NCI-H146 (cell line): ENCODE measurements around the gene TEFM.
"Not testable (repeated sequence)": the region's sequence is repeated elsewhere in the genome, so short reads cannot be mapped to it uniquely, and the experiment has no call there.

Source experiments
- DNase-seq: peaks from one replicate; lab custom pipeline; 2025; lab: John Stamatoyannopoulos, UW

Gene TEFM

DNA sequence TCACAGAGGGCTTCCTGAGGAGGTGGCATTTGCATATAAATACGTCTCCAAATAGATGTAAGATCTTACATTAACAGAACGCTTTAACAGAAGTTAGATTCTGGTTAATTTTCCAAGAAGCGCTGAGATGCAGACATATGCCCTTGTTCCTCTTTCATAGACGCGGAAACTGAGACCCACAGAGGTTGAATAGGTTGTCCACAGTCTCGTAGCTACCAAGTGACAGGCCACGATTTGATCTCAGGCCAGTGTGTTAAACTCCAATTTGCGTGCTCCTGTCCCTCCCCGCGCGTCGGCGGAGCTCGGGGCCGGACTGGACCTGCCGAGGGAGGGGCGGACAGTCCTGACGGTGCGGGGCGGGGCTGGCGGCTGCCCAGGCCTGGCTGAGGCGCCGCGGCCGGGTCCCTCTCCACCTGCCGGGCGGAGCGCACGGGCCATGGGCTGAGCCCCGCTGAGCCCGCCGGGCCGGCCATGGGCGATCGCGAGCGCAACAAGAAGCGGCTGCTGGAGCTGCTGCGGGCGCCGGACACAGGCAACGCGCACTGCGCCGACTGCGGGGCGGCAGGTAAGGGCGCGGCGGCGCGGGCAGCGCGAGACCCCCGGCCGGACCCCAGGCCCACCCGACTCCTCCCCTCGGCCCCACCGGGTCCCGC lies 15.6 kb upstream of the TEFM start, which contains the start of gene ADAP2:
Gene ADAP2, plus strand, starts transcription at position 402 of the 653 bp plus-strand sequence. Its CDS starts 70 bp downstream, at position 472.
- DNase-seq, result peak; percentile 62

DNA sequence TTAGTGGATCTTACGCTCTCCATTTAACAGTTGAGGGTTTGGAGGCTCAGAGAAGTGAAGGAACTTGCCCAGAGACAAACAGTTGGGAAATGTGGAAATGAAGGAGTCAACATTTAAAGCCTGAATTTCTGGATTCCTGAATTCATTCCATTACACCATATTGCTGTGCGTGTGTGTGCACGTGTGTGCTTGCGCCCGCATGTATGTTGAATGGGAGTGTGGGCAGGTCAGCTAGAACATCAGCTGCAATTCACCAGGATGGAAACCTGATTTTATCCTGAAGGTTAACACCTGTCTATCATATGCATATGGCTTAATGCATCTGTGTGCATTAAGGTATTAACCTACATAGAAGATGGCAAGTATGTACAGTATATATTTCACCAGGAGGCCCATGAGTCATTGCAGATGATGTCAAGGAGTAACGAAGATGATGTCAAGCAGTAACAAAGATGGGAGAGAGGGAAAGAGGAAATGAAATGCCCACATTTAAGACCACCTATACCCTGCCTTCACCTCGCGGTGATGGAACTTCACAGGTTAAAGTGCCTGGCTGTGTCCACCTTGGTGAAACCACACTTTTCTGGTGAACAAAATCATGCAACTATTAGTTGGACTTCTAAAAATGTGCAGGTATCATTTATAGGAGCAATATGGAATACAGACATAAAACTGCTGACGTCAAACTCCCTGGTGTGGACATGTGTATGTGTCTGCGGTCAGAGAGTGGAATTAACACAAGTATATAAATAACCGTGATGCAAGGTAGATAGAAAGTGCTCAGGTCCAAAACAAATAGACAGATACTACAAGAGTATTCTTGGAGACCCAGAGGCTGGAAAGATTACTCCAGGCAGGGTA lies 14.9 kb upstream of the TEFM start:
- DNase-seq, result no peak

DNA sequence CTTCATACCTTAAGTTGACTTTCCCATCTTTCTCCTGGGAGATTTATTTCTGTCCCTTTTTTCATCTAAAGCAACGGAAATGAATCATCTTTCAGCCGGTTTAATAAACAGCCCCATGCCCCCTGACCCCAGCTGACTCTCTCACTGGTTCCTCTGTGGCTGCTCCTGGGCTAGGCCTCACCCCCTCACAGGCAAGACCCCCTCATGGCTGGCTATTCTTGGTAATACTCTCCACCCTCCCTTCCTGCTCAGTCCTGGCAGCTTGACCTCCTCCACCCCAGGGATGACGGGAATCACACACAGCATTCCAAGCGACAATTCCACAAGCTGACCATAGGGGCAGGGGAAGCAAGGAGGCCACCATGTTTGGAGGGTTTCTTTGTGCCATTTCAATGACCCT lies 14.2 kb upstream of the TEFM start:
- DNase-seq, result no peak

DNA sequence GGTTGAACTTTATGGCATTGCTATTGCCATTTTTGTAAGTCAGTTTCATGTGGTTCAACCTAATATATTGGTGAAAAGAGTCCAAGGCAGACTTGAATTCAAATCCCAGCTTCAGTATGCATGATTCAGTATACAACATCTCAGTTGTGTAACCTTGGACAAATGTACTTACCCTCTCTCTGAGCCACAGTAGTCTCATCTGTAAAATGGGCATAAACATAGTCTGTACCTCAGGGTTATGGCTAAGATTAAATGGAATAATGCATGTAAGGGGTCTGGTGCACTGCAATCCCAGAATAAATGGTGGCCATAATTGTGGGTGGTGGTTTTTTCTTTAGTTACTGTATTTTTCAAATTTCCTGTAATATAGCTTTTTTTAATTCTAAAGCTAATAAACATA lies 11.0 kb upstream of the TEFM start:
- DNase-seq, result no peak

DNA sequence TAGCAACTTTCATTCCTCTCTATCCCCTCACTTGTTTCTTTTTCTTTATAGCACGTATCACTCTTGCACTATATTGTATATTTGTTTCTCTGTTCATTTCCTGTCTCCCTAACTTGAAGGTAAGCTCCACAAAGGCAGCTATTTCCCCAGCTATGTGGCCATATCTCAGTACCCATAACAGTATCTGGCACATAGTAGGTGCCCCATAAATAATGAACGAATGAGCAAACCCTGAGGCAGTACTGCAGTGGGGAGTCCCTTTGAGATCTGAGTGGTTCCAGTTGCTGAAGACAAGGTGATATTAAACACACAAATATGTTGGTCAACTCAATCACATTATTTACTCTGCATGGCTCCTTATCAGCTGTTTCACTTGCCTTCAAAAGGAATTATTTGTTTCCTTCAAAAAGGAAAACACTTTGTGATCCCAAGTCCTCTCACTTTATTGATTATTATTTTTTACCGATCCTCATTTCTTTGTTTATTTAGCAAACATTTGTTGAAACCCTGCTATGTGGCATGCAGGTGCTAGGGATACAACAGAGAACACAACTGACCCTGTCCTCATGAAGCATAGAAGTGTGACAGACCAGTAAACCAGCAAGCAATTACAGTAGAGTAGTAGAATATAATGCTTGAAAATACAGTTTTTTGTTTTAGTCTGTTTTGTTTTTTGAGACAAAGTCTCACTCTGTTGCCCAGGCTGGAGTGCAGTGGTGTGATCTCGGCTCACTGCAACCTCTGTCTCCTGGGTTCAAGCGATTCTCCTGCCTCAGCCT lies 10.0 kb upstream of the TEFM start:
- DNase-seq, result peak; percentile 46

DNA sequence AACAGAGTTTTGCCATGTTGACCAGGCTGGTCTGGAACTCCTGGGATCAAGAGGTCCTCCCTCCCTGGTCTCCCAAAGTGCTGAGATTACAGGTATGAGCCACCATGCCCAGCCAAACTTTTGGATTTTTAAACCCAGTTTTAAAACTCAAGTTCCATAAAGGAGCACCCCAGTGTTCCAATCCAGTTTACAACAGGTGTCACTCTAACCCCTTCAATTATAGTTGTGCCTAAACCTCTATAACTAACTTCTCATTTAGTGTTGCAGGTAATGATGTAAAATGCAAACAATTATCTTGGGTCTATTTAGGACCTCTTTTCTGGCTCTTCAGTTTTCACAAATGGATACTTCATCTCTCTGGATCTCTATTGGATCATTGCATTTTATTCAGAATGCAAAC lies 7.9 kb upstream of the TEFM start:
- no peak for DNase-seq

DNA sequence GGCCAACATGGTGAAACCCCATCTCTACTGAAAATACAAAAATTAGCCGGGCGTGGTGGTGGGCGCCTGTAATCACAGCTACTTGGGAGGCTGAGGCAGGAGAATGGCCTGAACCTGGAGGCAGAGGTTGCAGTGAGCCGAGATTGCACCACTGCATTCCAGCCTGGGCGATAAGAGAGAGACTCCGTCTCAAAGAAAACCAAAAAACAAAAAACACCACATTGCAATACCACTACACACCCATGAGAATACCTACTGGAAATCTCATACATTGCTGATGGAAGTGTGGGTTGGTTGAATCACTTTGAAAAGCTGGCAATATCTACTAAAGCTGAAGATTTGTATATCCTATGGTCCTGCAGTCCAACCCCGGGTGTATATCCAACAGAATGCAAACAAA lies 4.1 kb upstream of the TEFM start:
- DNase-seq, result not testable (repeated sequence)

DNA sequence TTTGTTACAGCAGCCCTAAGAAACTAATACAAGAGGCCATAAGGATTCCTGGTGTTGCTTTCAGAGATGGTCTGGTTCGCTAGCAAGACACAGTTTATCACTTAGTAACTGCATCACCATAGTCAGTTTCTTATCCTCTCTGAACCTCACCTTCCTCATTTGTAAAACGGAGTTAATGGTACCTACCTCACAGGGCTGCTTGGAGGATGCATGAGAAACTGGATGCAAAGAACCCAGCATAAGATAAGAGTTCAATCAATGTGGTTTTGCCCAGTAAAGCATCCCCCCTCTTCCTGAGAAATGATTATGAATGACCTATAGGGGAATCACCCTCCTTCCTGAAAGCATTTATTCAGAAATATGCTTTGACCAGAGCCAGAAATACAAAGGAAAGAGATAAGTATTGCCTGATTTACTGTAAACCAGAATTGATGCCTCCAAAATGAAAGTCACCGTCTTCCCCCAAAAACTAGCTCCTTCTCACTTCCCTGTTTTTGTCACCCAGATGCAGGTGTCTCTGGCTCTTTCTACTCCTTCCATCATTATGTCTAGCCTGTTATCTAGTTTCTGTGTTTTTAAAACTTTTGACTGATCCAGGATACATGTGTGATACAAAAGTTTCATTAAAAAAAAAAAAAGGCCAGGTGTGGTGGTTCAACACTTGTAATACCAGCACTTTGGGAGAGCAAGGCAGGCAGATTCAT lies 2.8 kb upstream of the TEFM start:
- no peak for DNase-seq

DNA sequence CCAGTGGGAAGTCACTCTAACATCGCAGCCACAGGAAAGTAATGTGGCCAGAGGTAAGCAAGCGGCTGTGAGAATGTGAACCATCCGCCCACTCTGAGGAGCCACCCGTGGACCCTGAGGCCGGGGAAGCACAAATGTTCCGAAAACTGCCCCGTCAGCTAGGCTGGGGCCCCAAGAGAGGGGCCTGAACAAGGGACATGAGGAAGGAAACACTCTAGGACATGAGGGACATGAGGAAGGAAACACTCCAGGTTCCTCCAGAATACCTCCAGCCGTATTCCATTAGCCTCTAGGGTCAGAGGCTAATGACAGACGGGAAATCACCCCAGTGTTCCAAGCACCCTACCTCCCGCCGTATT lies 317 bp downstream of the TEFM start:
- no peak for DNase-seq

DNA sequence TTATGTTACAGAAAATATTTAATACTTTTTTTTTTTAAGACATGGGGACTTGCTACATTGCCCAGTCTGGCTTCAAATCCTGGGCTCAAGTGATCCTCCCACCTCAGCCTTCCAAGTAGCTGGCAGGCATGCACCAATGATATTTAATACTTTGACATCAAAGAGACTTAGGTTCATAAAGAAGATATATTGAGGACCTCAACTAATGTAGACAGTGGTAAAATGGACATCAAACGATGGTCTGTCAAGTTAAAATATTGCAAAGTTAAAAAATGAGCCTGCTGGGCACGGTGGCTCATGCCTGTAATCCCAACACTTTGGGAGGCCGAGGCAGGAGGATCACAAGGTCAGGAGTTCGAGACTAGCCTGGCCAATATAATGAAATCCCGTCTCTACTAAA lies 8.7 kb downstream of the TEFM start:
- DNase-seq, result no peak

DNA sequence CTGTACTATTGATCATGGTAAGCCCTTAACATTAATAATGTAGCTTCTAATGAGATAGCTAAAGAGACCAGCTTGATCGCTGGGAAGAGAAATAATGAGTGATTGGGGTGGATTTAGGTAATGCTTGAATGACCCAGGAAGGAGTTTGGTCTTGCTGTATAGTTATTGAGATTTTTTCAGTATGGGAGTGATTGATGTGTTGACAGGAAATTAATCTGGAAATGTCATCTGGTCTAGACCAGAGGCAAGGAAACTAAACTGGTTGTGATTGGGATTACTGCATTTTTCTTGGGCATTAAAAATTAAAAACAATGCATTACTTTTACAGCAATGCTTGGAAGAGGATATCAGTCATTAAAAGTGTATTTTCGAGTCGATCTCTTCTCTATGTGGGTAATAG lies 11.8 kb downstream of the TEFM start:
- DNase-seq, result no peak

DNA sequence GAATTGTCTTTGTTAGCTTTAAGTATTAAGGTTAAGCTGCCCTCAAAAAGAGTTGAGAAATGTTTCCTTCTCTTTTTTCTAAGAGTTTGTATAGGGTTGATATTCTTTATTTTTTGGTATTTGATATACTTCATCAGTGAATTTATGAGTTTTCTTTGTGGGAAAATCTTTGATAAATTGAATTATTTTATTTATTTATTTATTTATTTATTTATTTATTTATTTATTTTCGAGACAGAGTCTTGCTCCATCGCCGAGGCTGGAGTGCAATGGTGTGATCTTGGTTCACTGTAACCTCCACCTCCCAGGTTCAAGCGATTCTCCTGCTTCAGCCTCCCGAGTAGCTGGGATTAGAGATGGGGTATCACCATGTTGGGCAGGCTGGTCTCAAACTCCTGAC lies 19.9 kb downstream of the TEFM start:
- no peak for DNase-seq

DNA sequence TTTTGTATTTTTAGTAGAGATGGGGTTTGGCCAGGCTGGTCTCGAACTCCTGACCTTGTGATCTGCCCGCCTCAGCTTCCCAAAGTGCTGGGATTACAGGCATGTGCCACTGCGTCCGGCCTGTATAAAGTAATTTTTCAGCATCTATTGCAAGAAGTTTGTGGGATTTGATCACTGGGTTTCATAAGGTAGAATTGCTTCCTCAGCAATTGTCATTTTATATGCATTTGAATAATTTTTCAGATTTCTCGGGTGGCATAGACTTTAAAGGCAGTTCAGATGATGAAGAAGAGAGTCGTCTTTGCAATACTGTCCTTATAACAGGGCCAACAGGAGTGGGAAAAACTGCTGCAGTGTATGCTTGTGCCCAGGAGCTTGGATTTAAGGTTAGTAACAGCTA lies 37.0 kb downstream of the TEFM start:
- DNase-seq, result no peak

DNA sequence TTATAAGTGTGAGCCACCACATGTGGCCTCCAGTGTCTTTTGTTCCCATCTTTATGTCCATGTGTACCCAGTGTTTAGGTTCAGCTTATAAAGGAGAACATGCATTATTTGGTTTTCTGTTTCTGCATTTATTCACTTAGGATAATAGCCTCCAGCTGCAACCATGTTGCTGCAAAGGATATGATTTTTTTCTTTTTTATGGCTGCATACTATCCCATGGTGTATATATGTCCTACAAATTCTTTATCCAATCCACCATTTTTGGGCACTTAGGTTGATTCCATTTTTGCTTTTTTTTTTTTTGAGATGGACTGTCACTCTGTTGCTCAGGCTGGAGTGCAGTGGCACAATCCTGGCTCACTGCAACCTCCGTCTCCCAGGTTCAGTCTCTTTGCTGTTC lies 41.4 kb downstream of the TEFM start:
- DNase-seq, result no peak

DNA sequence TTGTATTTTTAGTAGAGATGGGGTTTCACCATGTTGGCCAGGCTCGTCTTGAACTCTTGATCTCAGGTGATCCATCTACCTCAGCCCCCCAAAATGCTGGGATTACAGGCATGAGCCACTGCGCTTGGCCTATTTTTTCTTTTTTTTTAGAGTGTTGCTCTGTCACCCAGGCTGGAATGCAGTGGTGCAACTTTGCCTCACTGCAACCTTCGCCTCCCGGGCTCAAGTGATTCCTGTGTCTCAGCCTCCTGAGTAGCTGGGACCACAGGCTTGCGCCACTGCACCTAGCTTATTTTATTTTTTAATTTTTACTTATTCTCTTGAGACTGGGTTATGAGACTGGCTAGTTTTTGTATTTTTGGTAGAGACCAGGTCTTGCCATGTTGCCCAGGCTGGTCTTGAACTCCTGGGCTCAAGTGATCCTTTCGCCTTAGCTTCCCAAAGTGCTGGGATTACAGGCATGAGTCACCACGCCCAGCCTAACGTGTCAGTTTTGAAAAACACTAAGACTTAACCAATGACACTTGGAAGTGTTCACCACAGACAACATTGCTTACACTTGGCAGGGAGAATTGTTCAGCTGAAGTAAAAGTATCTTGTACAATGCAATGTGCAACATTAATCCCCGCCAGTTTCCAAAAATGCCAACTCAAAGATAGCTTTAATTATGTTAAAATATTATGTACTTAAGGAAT lies 47.3 kb downstream of the TEFM start:
- DNase-seq, result no peak

DNA sequence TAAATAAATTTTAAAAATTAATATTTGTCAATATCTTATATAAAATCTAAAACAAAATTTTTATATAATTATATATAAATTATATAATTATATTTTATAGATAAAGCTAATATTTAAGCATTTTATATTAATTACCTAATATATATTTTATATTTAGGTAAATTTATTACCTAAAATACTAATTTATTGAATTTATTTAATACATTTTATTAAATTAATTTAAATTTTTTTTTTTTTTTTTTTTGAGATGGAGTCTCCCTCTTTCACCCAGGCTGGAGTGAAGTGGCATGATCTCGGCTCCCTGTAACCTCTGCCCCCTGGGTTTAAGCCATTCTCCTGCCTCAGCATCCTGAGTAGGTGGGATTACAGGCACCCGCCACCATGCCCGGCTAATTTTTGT lies 51.9 kb downstream of the TEFM start:
- no peak for DNase-seq
